A673 (cell line): ENCODE data around the gene PCCA. TPM values are rescaled to one million over a fixed set of nuclear protein-coding genes. Genes with fewer than 3 reads are reported as not detected.
A peak's percentile ranks its signal among the peaks of the same experiment; 100 is the strongest.

Experiments
- BruUV-seq: library from RNA; stranded (reverse); fragments of 400-500 nt; replicated peaks from 2 replicates; lab custom pipeline; 2021; lab: Mats Ljungman, UMichigan
- CTCF ChIA-PET: fragments of 300-600 bp; sonication (Branson Sonifier 250); formaldehyde crosslinking; loops from one replicate; lab custom pipeline; 2022; ENCODE audit warnings: antibody characterized with exemption; lab: Charles Lee
- POLR2A ChIA-PET: fragments of 300-600 bp; sonication (Branson Sonifier 250); formaldehyde crosslinking; loops from one replicate; lab custom pipeline; 2022; ENCODE audit warnings: antibody characterized with exemption; ENCODE audit not compliant: low non-redundant PET; lab: Charles Lee
- DNase-seq: peaks from one replicate; pipeline ENCODE4 v3.0.0-alpha.2; 2015; ENCODE audit warnings: low spot score
- H3K27ac ChIP-seq: fragments of 200-600 bp; sonication (generic); 2 replicates; pipeline ENCODE4 v1.5.1; 2016; ENCODE audit warnings: mixed run types, low read depth, mild to moderate bottlenecking, mixed read lengths, antibody characterized with exemption, low read length; ENCODE audit not compliant: poor library complexity, severe bottlenecking
- H3K27me3 ChIP-seq: fragments of 200-600 bp; sonication (generic); replicated peaks from 2 replicates; pipeline ENCODE4 v1.6.1; 2017; ENCODE audit warnings: mixed run types, low read depth, mild to moderate bottlenecking, mixed read lengths, antibody characterized with exemption, low read length; ENCODE audit not compliant: insufficient read depth, poor library complexity
- H3K36me3 ChIP-seq: fragments of 200-600 bp; sonication (generic); 2 replicates; pipeline ENCODE4 v1.6.1; 2016; ENCODE audit warnings: mixed run types, mild to moderate bottlenecking, mixed read lengths, antibody characterized with exemption, low read length; ENCODE audit not compliant: insufficient read depth, poor library complexity, severe bottlenecking
- H3K4me1 ChIP-seq: fragments of 200-600 bp; sonication (generic); 2 replicates; pipeline ENCODE4 v1.6.1; 2017; ENCODE audit warnings: mixed run types, mild to moderate bottlenecking, mixed read lengths, antibody characterized with exemption, low read length; ENCODE audit not compliant: insufficient read depth, poor library complexity, severe bottlenecking
- H3K4me3 ChIP-seq: fragments of 200-600 bp; sonication (generic); 2 replicates; pipeline ENCODE4 v1.5.1; 2016; ENCODE audit warnings: low read depth, mixed run types, mild to moderate bottlenecking, mixed read lengths, low read length; ENCODE audit not compliant: poor library complexity, severe bottlenecking
- H3K9me3 ChIP-seq: fragments of 200-600 bp; sonication (generic); 2 replicates; pipeline ENCODE4 v1.6.1; 2016; ENCODE audit warnings: mixed run types, low read depth, mild to moderate bottlenecking, mixed read lengths, antibody characterized with exemption, low read length; ENCODE audit not compliant: poor library complexity, severe bottlenecking
- CTCF ChIP-seq: fragments of 300-800, 200-600 bp; sonication (generic); conservative IDR thresholded peaks from 2 replicates; pipeline ENCODE4 v1.5.1; 2017; ENCODE audit warnings: low read depth, mild to moderate bottlenecking, antibody characterized with exemption, low read length, moderate library complexity, mixed read lengths
- EZH2 ChIP-seq: fragments of 200-600 bp; sonication (generic); IDR thresholded peaks from 2 replicates; pipeline ENCODE4 v1.6.1; 2017; ENCODE audit warnings: borderline replicate concordance, low read depth, mild to moderate bottlenecking, mixed read lengths, antibody characterized with exemption, low read length; ENCODE audit not compliant: poor library complexity, severe bottlenecking
- intact Hi-C: fragments of 100-400 bp; cut with micrococcal nuclease; formaldehyde crosslinking; loops from one replicate; pipeline ENCODE4 v1.10.0; 2022; ENCODE audit not compliant: unreplicated experiment
- total RNA-seq: library from RNA; stranded (reverse); gene quantifications from 2 replicates; pipeline ENCODE4 v1.2.3, GENCODE V29; 2021

Gene PCCA
- total RNA-seq, 1 experiment from 2014 or later = 93.0 TPM

DNA sequence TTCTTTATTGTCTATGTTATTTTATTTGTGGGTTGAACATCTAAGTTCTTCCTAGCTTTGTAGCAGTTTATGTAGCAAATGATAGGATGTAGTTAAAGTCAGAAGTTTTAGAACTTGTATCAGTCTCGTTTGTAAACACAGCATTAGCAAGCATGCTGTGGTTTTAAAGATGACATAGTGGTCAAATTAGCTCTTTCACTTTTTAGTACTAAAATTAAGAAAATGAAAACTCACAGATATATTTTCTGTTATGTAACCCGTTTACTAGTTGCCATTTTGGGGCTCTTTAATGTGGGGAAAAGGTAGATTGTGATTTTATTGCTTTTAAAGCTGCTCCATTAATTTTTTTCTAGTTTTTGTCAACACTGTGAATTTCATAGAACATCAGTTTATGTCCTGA is 216.5 kb downstream of the PCCA start:
- BruUV-seq = no TSS peak
- H3K9me3 ChIP-seq = no peaks in the 10 kb centered on the region
- intact Hi-C loops = no loop called here
- CTCF ChIA-PET = no interaction called here
- peaks cover 27% of the 10 kb centered on the region for H3K36me3 ChIP-seq
- no peaks in the 10 kb centered on the region for H3K27me3 ChIP-seq
- H3K4me1 ChIP-seq = peaks cover 59% of the 10 kb centered on the region
- peak overlapping the region; percentile 98 for H3K27ac ChIP-seq
- no peak for TF ChIP-seq CTCF
- no peak for TF ChIP-seq EZH2
- H3K4me3 ChIP-seq = peak overlapping the region; percentile 34
- POLR2A ChIA-PET = no interaction called here
- DNase-seq = no peak

GRCh38 chr13:100306030-100306429 is 217.1 kb downstream of the PCCA start:
- Histone ChIP-seq H3K4me1 (peaks cover 52% of the 10 kb centered on the region), H3K27ac (peak overlapping the region; percentile 98), H3K9me3 (no peaks in the 10 kb centered on the region), H3K4me3 (peak overlapping the region; percentile 34), H3K36me3 (peaks cover 31% of the 10 kb centered on the region), H3K27me3 (no peaks in the 10 kb centered on the region)
- intact Hi-C loops = loop anchor here (2.0 kb wide), 1 partner anchor 87 kb away; no protein-coding TSS in a partner anchor
- CTCF ChIA-PET = no interaction called here
- peak; percentile 26 for DNase-seq
- BruUV-seq = no TSS peak
- POLR2A ChIA-PET = no interaction called here
- TF ChIP-seq EZH2 = no peak
- no peak for TF ChIP-seq CTCF

DNA sequence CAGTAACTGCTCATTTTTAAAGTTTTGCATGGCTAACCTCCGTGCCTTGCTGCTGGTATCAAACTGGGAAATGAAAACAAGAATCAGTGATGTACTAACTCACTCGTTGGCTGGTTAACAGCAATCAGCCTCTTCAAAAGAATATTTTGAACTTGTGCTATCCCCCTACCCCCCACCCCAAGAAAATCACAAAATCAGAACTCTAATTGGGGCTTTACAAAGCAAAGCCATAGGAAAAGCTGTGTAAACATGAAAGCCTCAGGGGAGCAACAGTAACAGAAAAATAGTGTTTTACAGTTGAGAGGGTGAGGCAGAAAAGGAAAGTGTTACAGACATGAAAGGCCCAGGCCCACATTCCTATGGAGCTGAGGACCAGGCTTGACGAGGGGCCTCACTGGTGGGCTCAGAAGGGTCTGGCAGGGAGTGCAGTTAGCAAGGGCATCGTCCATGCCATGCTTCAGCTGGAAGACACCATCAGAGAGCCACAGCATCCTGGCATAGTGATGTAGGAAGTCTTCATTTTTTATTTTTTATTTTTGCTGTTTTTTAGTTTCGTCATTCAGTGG is 217.6 kb downstream of the PCCA start:
- H3K36me3 ChIP-seq = peaks cover 36% of the 10 kb centered on the region
- H3K27me3 ChIP-seq = no peaks in the 10 kb centered on the region
- H3K27ac ChIP-seq = peak overlapping the region; percentile 98
- H3K9me3 ChIP-seq = no peaks in the 10 kb centered on the region
- TF ChIP-seq EZH2 = no peak
- ChIA-PET CTCF (no interaction called here), POLR2A (no interaction called here)
- BruUV-seq = no TSS peak
- peak; percentile 30 for DNase-seq
- H3K4me1 ChIP-seq = peaks cover 51% of the 10 kb centered on the region
- intact Hi-C loops = loop anchor here (2.0 kb wide), 1 partner anchor 86 kb away; no protein-coding TSS in a partner anchor
- H3K4me3 ChIP-seq = peak overlapping the region; percentile 34
